GM11168 (cell line): Measurements from ENCODE around the gene SLC15A3.

Experiments used
- in situ Hi-C: fragments of 300-500 bp; cut with MboI; formaldehyde crosslinking; loops from one replicate; pipeline ENCODE4 v1.12.0; 2022; ENCODE audit warnings: low sequenced_read_pairs; ENCODE audit not compliant: unreplicated experiment

SLC15A3 gene

GRCh38 chr11:60951904-60952741, at the start of gene SLC15A3:
SLC15A3 (minus strand) TSS chr11:60952176; CDS start chr11:60951551, 625 bp downstream.
- in situ Hi-C loops = no loop called here

- in situ Hi-C loops = no loop called here
Observed at GRCh38 chr11:61000426-61000825, 48.5 kb upstream of the SLC15A3 start.

- in situ Hi-C loops = no loop called here
Observed at GRCh38 chr11:60996381-60997138, 44.6 kb upstream of the SLC15A3 start.

GRCh38 chr11:60995798-60996197, 43.8 kb upstream of the SLC15A3 start:
- in situ Hi-C loops = no loop called here

- in situ Hi-C loops = no loop called here
Observed at GRCh38 chr11:60994541-60995080, 42.6 kb upstream of the SLC15A3 start.

GRCh38 chr11:60993615-60994014, 41.6 kb upstream of the SLC15A3 start:
- in situ Hi-C loops = no loop called here

- in situ Hi-C loops = no loop called here
Observed at GRCh38 chr11:60992842-60993409, 41.0 kb upstream of the SLC15A3 start.

GRCh38 chr11:60991457-60991856, 39.5 kb upstream of the SLC15A3 start:
- in situ Hi-C loops = no loop called here

GRCh38 chr11:60989093-60989650, 37.2 kb upstream of the SLC15A3 start:
- in situ Hi-C loops = no loop called here

GRCh38 chr11:60988658-60989057, 36.7 kb upstream of the SLC15A3 start:
- in situ Hi-C loops = no loop called here

- in situ Hi-C loops = no loop called here
Observed at GRCh38 chr11:60987577-60988277, 35.8 kb upstream of the SLC15A3 start.

- in situ Hi-C loops = no loop called here
Observed at GRCh38 chr11:60985991-60986915, 34.3 kb upstream of the SLC15A3 start.

GRCh38 chr11:60985501-60985900, 33.5 kb upstream of the SLC15A3 start:
- in situ Hi-C loops = no loop called here

GRCh38 chr11:60984636-60985035, 32.7 kb upstream of the SLC15A3 start:
- in situ Hi-C loops = no loop called here

GRCh38 chr11:60984149-60984548, 32.2 kb upstream of the SLC15A3 start:
- in situ Hi-C loops = no loop called here

GRCh38 chr11:60982184-60982583, 30.2 kb upstream of the SLC15A3 start:
- in situ Hi-C loops = no loop called here

- in situ Hi-C loops = no loop called here
Observed at GRCh38 chr11:60981515-60981914, 29.5 kb upstream of the SLC15A3 start.

- in situ Hi-C loops = no loop called here
Observed at GRCh38 chr11:60978546-60979380, 26.8 kb upstream of the SLC15A3 start.
